ENCODE measurements around the gene RNPS1. TPM values are rescaled to one million over a fixed set of nuclear protein-coding genes. Genes with fewer than 3 reads are reported as not detected.

RNPS1 gene
- total and polyA plus RNA-seq, 12 donors: 61.7 to 136 (median 118) TPM

DNA sequence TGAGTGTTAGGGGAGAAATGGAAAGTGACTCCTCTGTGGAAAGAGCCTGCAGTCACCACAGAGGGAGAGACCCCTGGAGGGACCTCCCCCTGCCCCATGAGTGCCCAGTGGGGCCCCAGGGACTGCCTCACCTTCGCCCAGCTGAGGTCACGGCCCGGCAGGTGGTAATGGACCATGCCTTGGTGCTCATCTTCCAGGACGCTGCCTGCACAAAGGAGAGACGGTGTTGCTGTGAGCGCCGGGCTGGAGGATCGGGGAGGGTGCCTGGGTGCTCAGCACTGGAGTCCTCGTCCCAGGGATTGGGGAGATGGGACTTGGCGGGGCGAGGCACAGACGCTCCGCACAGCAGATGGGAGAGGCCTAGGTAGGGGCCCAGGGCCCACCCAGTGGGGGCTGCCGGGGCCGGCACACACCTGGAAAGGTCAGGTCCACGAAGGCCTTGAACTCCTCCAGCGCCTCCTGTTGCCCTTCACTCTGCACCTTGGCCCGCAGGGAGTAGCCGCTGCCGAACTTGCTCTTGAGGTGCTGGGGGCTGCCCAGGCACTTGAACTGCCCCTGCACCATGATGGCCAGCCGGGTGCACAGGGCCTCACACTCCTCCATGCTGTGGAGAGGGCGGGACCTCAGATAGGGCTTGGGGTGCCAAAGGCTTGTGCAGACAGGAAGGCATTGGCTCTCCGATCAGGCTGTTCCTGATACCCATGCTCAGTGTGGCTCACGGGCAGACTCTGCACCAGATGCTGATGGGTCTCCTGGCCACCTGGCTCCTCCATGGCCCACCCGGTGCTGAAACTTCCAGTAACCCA, 9.7 kb upstream of the RNPS1 start:
- H3K9me3 ChIP-seq: no peaks in the 10 kb centered on the region
- 91 to 93% methylated on average over 25 of the region's 25 CpGs for WGBS, 2 donors
- H3K36me3 ChIP-seq: peaks cover 0 to 55% (median 2%) of the 10 kb centered on the region in 9 donors
- DNase-seq (no peak), ATAC-seq (no peak)
- intact Hi-C loops (cut with DNase I): loop anchor here in 2 of 10 donors (2.0 to 10.0 kb wide), 2 partner anchors 21 to 57 kb away; no protein-coding TSS in a partner anchor
- no peak overlapping the region for H3K4me3 ChIP-seq
- peaks cover 0 to under 1% (median 0%) of the 10 kb centered on the region in 9 donors for H3K4me1 ChIP-seq
- TF ChIP-seq, protein P1, sequence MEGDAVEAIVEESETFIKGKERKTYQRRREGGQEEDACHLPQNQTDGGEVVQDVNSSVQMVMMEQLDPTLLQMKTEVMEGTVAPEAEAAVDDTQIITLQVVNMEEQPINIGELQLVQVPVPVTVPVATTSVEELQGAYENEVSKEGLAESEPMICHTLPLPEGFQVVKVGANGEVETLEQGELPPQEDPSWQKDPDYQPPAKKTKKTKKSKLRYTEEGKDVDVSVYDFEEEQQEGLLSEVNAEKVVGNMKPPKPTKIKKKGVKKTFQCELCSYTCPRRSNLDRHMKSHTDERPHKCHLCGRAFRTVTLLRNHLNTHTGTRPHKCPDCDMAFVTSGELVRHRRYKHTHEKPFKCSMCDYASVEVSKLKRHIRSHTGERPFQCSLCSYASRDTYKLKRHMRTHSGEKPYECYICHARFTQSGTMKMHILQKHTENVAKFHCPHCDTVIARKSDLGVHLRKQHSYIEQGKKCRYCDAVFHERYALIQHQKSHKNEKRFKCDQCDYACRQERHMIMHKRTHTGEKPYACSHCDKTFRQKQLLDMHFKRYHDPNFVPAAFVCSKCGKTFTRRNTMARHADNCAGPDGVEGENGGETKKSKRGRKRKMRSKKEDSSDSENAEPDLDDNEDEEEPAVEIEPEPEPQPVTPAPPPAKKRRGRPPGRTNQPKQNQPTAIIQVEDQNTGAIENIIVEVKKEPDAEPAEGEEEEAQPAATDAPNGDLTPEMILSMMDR (IDR thresholded peaks at IDR 0.05): no peak
- H3K27me3 ChIP-seq: no peaks in the 10 kb centered on the region
- no peak overlapping the region for H3K27ac ChIP-seq

DNA sequence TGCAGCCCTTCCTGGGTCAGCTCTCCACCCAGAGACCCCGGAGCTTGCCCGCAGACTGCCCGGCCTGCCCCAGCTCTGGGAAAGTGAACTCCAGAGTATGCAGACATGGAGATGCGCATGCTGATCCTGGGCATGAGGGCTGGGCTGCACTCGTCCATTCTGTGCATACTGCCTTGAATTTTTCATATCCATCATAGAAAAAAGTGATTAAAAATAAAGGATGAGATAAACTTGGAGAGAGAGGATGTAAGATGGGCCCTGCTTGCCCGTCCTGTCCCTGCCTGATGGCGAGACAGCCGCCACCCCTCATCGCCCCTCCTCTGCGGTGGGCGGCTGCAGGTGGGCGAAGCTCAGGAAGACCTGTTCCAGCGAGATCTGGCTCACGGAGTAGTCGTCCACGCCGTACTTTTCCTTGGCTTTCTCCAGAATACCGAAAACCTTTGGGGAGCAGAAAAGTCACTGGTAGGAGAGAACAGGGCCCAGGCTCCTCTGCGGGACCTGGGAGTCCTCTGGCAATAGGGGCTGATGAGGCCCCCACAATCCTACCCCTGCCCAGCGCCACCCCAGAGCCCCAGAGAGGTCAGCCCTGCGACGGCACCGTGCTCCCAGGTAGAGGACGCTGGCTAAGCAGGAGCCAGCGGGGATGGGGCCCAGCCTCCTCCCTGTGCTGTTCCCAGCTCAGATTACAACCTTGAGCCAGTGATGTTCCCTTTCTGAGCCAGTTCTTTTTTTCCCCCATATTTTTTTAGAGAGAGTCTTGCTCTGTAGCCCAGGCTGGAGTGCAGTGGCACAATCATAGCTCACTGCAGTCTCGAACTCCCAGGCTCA, 8.7 kb upstream of the RNPS1 start:
- intact Hi-C loops (cut with DNase I): loop anchor here in 1 of 10 donors (10.0 kb wide), 1 partner anchor 58 kb away; no protein-coding TSS in a partner anchor
- Histone ChIP-seq H3K27ac (no peak overlapping the region), H3K4me3 (no peak overlapping the region), H3K9me3 (no peaks in the 10 kb centered on the region), H3K4me1 (peaks cover 0 to 3% (median 0%) of the 10 kb centered on the region in 9 donors), H3K27me3 (no peaks in the 10 kb centered on the region), H3K36me3 (peaks cover 0 to 51% (median 2%) of the 10 kb centered on the region in 9 donors)
- TF ChIP-seq, protein P1 (IDR thresholded peaks at IDR 0.05): no peak
- 76 to 78% methylated on average over 26 of the region's 26 CpGs for WGBS, 2 donors
- ATAC-seq: no peak
- no peak for DNase-seq

DNA sequence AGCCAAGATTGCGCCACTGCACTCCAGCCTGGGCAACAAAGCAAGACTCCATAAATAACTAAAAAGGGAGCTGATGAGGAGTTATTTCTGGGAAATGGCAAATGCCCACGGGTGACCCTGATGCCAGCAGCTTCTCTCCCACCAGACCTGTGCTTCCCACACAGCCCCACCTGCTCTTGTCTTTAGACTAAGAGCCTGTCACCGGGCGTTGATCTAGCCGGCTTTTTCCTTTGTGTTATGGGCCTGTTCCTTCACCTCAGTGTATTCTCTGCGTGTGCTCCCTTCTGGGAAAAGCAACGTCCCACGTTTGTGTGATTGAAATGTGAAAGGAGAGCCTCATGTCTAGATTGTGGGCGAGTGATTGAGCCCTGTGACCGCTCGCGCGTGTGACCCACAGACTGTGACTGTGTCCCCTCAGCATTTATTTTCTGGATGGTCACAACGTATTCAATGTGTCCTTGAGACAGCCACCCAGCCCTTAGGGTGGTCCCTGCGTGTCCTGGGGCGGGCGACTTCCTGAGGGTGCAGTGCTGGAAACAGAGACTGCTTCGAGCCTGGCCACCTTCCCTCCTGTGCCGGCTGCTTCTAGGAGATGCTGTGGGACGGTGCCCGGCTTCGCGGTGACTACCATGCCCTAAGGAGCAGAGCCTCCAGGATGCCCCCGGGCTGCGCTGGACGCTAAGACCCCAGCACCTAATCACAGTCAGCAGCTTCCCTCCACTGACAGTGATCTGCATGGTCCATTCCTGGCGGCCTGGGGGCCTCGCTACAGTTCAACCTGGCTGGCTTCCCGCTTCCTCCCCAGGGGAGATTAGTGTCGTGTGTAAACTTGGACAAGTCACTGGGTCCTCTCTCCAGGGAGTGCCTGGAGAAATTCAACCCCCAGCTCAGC, 7.8 kb upstream of the RNPS1 start:
- WGBS, 2 donors: 77% methylated on average over 30 of the region's 30 CpGs
- H3K4me1 ChIP-seq: peaks cover 0 to 3% (median 0%) of the 10 kb centered on the region in 9 donors
- ATAC-seq: peak in 4 of 8 donors; percentile 15 to 40 (median 34)
- no peak overlapping the region for H3K4me3 ChIP-seq
- no peaks in the 10 kb centered on the region for H3K27me3 ChIP-seq
- no peaks in the 10 kb centered on the region for H3K9me3 ChIP-seq
- DNase-seq: peak; percentile 59 to 64
- intact Hi-C loops (cut with DNase I): loop anchor here in 1 of 10 donors (10.0 kb wide), 1 partner anchor 59 kb away; no protein-coding TSS in a partner anchor
- no peak overlapping the region for H3K27ac ChIP-seq
- peaks cover 0 to 45% (median 2%) of the 10 kb centered on the region in 9 donors for H3K36me3 ChIP-seq
- TF ChIP-seq, protein P1 (IDR thresholded peaks at IDR 0.05): no peak

Data from heart right ventricle (tissue), 16 donors.